SK-N-SH (cell line): ENCODE data around the gene WDR11. TPM values are rescaled to one million over a fixed set of nuclear protein-coding genes. Genes with fewer than 3 reads are reported as not detected.

Experiments used
- CTCF ChIA-PET: fragments of 300-600, 350-600 bp; formaldehyde crosslinking; extraction: SDS; loops from one replicate; lab custom pipeline; 2021; lab: Yijun Ruan, JAX
- POLR2A ChIA-PET: fragments of 350-600 bp; sonication (Branson Sonifier 250); formaldehyde crosslinking; extraction: SDS; loops from one replicate; lab custom pipeline; 2020; ENCODE audit warnings: antibody characterized with exemption, inconsistent platforms; lab: Yijun Ruan, JAX
- DNase-seq: peaks from one replicate; pipeline ENCODE4 v3.0.0; 2012
- H2AFZ ChIP-seq: fragments of 200-600 bp; sonication (generic); 2 replicates; pipeline ENCODE4 v1.8.1; 2016; ENCODE audit warnings: antibody characterized with exemption, mild to moderate bottlenecking, low read depth
- H3F3A ChIP-seq: fragments of 200-600 bp; sonication (generic); replicated peaks from 2 replicates; pipeline ENCODE3; 2016; ENCODE audit warnings: antibody characterized with exemption, mild to moderate bottlenecking; ENCODE audit not compliant: insufficient read depth
- H3K27ac ChIP-seq, 2 experiments: fragments of 200-500 bp in 1 of 2; fragments of 200-600 bp in 1 of 2; sonication (Bioruptor generic) in 1 of 2; sonication (generic), shearing (Covaris generic) in 1 of 2; 2 replicates each; pipeline versions ENCODE4 v1.5.1 to v1.6.1; 2014 to 2016; ENCODE audit warnings: low read depth in 2 of 2, inconsistent platforms in 1 of 2, low read length in 1 of 2, mild to moderate bottlenecking in 1 of 2, mixed read lengths in 1 of 2
- H3K27me3 ChIP-seq: fragments of 200-600 bp; sonication (generic), shearing (Covaris generic); 2 replicates; pipeline ENCODE4 v1.6.1; 2016; ENCODE audit warnings: mixed run types; ENCODE audit not compliant: insufficient read depth
- H3K36me3 ChIP-seq, 2 experiments: fragments of 200-500 bp in 1 of 2; fragments of 200-600 bp in 1 of 2; sonication (Bioruptor generic) in 1 of 2; sonication (generic) in 1 of 2; replicated peaks in 1 of 2; 2 replicates each; pipeline versions ENCODE3 to v1.5.1; 2014 to 2016; ENCODE audit warnings: low read length in 1 of 2, mild to moderate bottlenecking in 1 of 2; ENCODE audit not compliant: insufficient read depth in 2 of 2, control insufficient read depth in 1 of 2
- H3K4me1 ChIP-seq, 2 experiments: fragments of 200-500 bp in 1 of 2; fragments of 200-600 bp in 1 of 2; sonication (Bioruptor generic) in 1 of 2; sonication (generic), shearing (Covaris generic) in 1 of 2; 2 replicates each; pipeline versions ENCODE4 v1.5.1 to v1.6.1; 2014 to 2016; ENCODE audit warnings: low read depth in 1 of 2, low read length in 1 of 2, mixed run types in 1 of 2; ENCODE audit not compliant: insufficient read depth in 2 of 2, control insufficient read depth in 1 of 2
- H3K4me2 ChIP-seq: fragments of 200-600 bp; sonication (generic), shearing (Covaris generic); 2 replicates; pipeline ENCODE4 v1.6.1; 2017; ENCODE audit warnings: mixed run types
- H3K4me3 ChIP-seq, 2 experiments: fragments of 200-500 bp in 1 of 2; fragments of 200-600 bp in 1 of 2; sonication (Bioruptor generic) in 1 of 2; sonication (generic), shearing (Covaris generic) in 1 of 2; 2 replicates each; pipeline versions ENCODE4 v1.5.1 to v1.8.1; 2014 to 2016; ENCODE audit warnings: low read depth in 2 of 2, inconsistent platforms in 1 of 2, low read length in 1 of 2, mild to moderate bottlenecking in 1 of 2, mixed read lengths in 1 of 2, moderate library complexity in 1 of 2
- H3K79me2 ChIP-seq: fragments of 200-600 bp; sonication (generic); 2 replicates; pipeline ENCODE4 v1.8.1; 2017; ENCODE audit warnings: mild to moderate bottlenecking; ENCODE audit not compliant: insufficient read depth
- H3K9ac ChIP-seq: fragments of 200-600 bp; sonication (generic); 2 replicates; pipeline ENCODE4 v1.6.1; 2017; ENCODE audit warnings: mixed run types
- H3K9me2 ChIP-seq: fragments of 200-600 bp; sonication (generic); 2 replicates; pipeline ENCODE4 v1.6.1; 2017; ENCODE audit warnings: mixed run types
- H3K9me3 ChIP-seq: fragments of 200-600 bp; sonication (generic); 2 replicates; pipeline ENCODE4 v1.6.1; 2017; ENCODE audit warnings: mixed run types, mild to moderate bottlenecking, moderate library complexity
- H4K20me1 ChIP-seq: fragments of 200-600 bp; sonication (generic); 2 replicates; pipeline ENCODE4 v1.6.1; 2017; ENCODE audit warnings: mild to moderate bottlenecking, mixed run types; ENCODE audit not compliant: insufficient read depth
- CHD2 ChIP-seq: fragments of 150-350 bp; IDR thresholded peaks from 2 replicates; pipeline ENCODE4 v1.6.1; 2018; ENCODE audit warnings: low read length; ENCODE audit not compliant: partially characterized antibody
- ELF1 ChIP-seq: IDR thresholded peaks from 2 replicates; pipeline ENCODE4 v1.4.0; 2012
- EZH2phosphoT487 ChIP-seq: fragments of 200-600 bp; sonication (generic); IDR thresholded peaks from 2 replicates; pipeline ENCODE4 v1.6.1; 2017; ENCODE audit warnings: low read depth, mixed run types, mild to moderate bottlenecking, antibody characterized with exemption, moderate library complexity, borderline replicate concordance
- FOXJ3 ChIP-seq: sonication (generic); formaldehyde crosslinking; IDR thresholded peaks from 2 replicates; pipeline ENCODE4 v1.5.1; 2020; ENCODE audit warnings: mild to moderate bottlenecking, missing genetic modification reagents
- FOXM1 ChIP-seq: IDR thresholded peaks from 2 replicates; pipeline ENCODE4 v1.4.0; 2012; ENCODE audit warnings: low read depth, mild to moderate bottlenecking
- JUND ChIP-seq: IDR thresholded peaks from 2 replicates; pipeline ENCODE4 v1.4.0; 2012
- MXI1 ChIP-seq: IDR thresholded peaks from 2 replicates; pipeline ENCODE4 v1.6.1; 2012; ENCODE audit warnings: mild to moderate bottlenecking, low read depth, low read length, improper control_type of control experiment
- NFIC ChIP-seq: IDR thresholded peaks from 2 replicates; pipeline ENCODE4 v1.4.0; 2012; ENCODE audit warnings: borderline replicate concordance
- POLR2AphosphoS5 ChIP-seq: IDR thresholded peaks from 2 replicates; pipeline ENCODE4 v1.6.1; 2012; ENCODE audit warnings: low read depth, low read length
- RFX5 ChIP-seq: IDR thresholded peaks from 2 replicates; pipeline ENCODE4 v1.6.1; 2012; ENCODE audit warnings: mild to moderate bottlenecking, improper control_type of control experiment, low read length
- RXRA ChIP-seq: IDR thresholded peaks from 2 replicates; pipeline ENCODE4 v1.4.0; 2012; ENCODE audit warnings: low read depth, mild to moderate bottlenecking, borderline replicate concordance
- SMC3 ChIP-seq: IDR thresholded peaks from 2 replicates; pipeline ENCODE4 v1.6.1; 2012; ENCODE audit warnings: low read depth, low read length, improper control_type of control experiment
- TAF1 ChIP-seq: IDR thresholded peaks from 2 replicates; pipeline ENCODE4 v1.6.1; 2012; ENCODE audit warnings: low read depth, mild to moderate bottlenecking, low read length, moderate library complexity, borderline replicate concordance
- YY1 ChIP-seq: IDR thresholded peaks from 2 replicates; pipeline ENCODE4 v1.4.0; 2012; ENCODE audit warnings: low read depth, mild to moderate bottlenecking
- WGBS: methylation state at CpG from one replicate; pipeline ENCODE4 v1.1.6; 2017; ENCODE audit warnings: low lambda C conversion rate; 5-methylcytosine and 5-hydroxymethylcytosine counted together
- polyA plus RNA-seq, 3 experiments: library from polyadenylated mRNA; depleted of rRNA; stranded (reverse); fragments of >200 nt; gene quantifications; 2 replicates each; pipeline ENCODE4 v1.2.3, GENCODE V29; 2012
- TF ChIP-seq, protein P1 (sequence below): fragments of 150-350 bp; IDR thresholded peaks from 2 replicates; pipeline ENCODE4 v1.6.1; 2016; ENCODE audit warnings: mild to moderate bottlenecking, low read depth, low read length
- TF ChIP-seq, protein P2 (sequence below): fragments of 200-600 bp; sonication (generic); IDR thresholded peaks from 2 replicates; pipeline ENCODE4 v1.6.1; 2017; ENCODE audit warnings: antibody characterized with exemption, mild to moderate bottlenecking, moderate library complexity
- TF ChIP-seq, protein P3 (sequence below): IDR thresholded peaks from 2 replicates; pipeline ENCODE4 v1.6.1; 2012; ENCODE audit warnings: mild to moderate bottlenecking, low read depth, low read length, moderate library complexity
- TF ChIP-seq, protein P4 (sequence below): IDR thresholded peaks from 2 replicates; pipeline ENCODE4 v1.4.0; 2012; ENCODE audit warnings: low read depth

Gene WDR11
- polyA plus RNA-seq, 1 of the 3 experiments (the other 2 are of a cell fraction): 35.1 TPM

DNA sequence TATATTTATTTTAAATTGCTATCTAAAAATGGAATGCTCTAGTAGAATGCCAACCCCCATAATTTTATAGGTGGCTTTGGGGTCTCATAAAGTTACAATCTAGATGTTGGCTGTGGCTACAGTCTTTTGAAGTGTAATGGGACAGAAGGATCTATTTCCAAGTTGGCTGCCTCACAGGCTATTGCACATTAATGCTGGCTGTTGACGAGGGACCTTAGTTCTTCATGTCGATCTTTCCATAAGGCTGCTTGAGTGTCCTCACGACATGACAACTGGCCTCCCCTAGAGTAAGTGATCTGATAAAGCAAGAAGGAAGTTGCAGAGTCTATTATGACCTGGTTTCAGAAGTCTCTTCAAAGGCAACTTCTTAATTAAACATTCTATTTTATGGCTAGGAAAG lies 36.3 kb downstream of the WDR11 start:
- Histone ChIP-seq H2AFZ (no peak overlapping the region), H3K79me2 (no peaks in the 10 kb centered on the region), H3K9me3 (no peaks in the 10 kb centered on the region; the same call in 1 of the 2 replicates), H3K27ac (no peak overlapping the region), H3K9ac (no peak overlapping the region), H3F3A (no peaks in the 10 kb centered on the region), H3K27me3 (no peaks in the 10 kb centered on the region), H3K4me2 (no peak overlapping the region), H3K9me2 (no peaks in the 10 kb centered on the region), H4K20me1 (no peaks in the 10 kb centered on the region), H3K4me3 (no peak overlapping the region), H3K4me1 (no peaks in the 10 kb centered on the region), H3K36me3 (peaks cover 44 to 79% of the 10 kb centered on the region in 2 experiments)
- WGBS: 93% methylated on average over 3 of the region's 3 CpGs
- ChIA-PET POLR2A (no interaction called here), CTCF (no interaction called here)
- TF ChIP-seq POLR2AphosphoS5 (no peak), FOXM1 (no peak), EZH2phosphoT487 (no peak), TAF1 (no peak)
- TF ChIP-seq, protein P1, sequence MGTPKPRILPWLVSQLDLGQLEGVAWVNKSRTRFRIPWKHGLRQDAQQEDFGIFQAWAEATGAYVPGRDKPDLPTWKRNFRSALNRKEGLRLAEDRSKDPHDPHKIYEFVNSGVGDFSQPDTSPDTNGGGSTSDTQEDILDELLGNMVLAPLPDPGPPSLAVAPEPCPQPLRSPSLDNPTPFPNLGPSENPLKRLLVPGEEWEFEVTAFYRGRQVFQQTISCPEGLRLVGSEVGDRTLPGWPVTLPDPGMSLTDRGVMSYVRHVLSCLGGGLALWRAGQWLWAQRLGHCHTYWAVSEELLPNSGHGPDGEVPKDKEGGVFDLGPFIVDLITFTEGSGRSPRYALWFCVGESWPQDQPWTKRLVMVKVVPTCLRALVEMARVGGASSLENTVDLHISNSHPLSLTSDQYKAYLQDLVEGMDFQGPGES: no peak
- TF ChIP-seq, protein P2, sequence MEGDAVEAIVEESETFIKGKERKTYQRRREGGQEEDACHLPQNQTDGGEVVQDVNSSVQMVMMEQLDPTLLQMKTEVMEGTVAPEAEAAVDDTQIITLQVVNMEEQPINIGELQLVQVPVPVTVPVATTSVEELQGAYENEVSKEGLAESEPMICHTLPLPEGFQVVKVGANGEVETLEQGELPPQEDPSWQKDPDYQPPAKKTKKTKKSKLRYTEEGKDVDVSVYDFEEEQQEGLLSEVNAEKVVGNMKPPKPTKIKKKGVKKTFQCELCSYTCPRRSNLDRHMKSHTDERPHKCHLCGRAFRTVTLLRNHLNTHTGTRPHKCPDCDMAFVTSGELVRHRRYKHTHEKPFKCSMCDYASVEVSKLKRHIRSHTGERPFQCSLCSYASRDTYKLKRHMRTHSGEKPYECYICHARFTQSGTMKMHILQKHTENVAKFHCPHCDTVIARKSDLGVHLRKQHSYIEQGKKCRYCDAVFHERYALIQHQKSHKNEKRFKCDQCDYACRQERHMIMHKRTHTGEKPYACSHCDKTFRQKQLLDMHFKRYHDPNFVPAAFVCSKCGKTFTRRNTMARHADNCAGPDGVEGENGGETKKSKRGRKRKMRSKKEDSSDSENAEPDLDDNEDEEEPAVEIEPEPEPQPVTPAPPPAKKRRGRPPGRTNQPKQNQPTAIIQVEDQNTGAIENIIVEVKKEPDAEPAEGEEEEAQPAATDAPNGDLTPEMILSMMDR: no peak
- no peak for DNase-seq

DNA sequence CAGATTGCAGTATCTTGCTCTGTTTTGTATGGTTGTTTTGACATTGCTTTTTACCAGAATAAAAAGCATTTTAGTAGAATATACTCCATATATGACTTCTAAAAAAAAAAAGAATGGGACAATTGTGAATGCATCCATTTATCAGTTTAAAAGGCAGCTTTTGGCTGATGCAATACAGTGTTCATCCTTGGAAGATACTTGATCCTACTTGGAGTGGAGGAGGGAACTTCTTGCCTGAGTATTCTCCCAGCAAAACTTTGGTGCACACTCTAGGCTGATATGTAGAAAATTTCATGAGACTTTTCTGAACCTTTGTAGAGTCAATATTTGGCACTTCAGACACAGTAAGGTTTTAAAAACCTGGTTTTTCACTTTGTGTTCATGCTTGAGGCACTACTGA lies 40.2 kb downstream of the WDR11 start:
- H3K9ac ChIP-seq: no peak overlapping the region
- no peaks in the 10 kb centered on the region for H3K4me1 ChIP-seq
- no peak overlapping the region for H2AFZ ChIP-seq
- H3K27me3 ChIP-seq: no peaks in the 10 kb centered on the region
- no peaks in the 10 kb centered on the region for H3K9me2 ChIP-seq
- POLR2A ChIA-PET: no interaction called here
- H3K4me2 ChIP-seq: no peak overlapping the region
- H3F3A ChIP-seq: no peaks in the 10 kb centered on the region
- H3K79me2 ChIP-seq: peaks cover 4% of the 10 kb centered on the region; the same call in 1 of the 2 replicates
- no peak for DNase-seq
- peak overlapping the region in 1 of 2 experiments; percentile 14; a peak in 1 of 4 replicates for H3K27ac ChIP-seq
- peaks cover 57 to 70% of the 10 kb centered on the region in 2 experiments for H3K36me3 ChIP-seq
- no peaks in the 10 kb centered on the region for H4K20me1 ChIP-seq
- no peak overlapping the region for H3K4me3 ChIP-seq
- no peaks in the 10 kb centered on the region for H3K9me3 ChIP-seq
- CTCF ChIA-PET: interaction anchor here (0.6 kb wide), 1 partner anchor 32 kb away, joined by 3 read pairs; no protein-coding TSS in a partner anchor
- no peak for TF ChIP-seq POLR2AphosphoS5
- TF ChIP-seq, protein P3, sequence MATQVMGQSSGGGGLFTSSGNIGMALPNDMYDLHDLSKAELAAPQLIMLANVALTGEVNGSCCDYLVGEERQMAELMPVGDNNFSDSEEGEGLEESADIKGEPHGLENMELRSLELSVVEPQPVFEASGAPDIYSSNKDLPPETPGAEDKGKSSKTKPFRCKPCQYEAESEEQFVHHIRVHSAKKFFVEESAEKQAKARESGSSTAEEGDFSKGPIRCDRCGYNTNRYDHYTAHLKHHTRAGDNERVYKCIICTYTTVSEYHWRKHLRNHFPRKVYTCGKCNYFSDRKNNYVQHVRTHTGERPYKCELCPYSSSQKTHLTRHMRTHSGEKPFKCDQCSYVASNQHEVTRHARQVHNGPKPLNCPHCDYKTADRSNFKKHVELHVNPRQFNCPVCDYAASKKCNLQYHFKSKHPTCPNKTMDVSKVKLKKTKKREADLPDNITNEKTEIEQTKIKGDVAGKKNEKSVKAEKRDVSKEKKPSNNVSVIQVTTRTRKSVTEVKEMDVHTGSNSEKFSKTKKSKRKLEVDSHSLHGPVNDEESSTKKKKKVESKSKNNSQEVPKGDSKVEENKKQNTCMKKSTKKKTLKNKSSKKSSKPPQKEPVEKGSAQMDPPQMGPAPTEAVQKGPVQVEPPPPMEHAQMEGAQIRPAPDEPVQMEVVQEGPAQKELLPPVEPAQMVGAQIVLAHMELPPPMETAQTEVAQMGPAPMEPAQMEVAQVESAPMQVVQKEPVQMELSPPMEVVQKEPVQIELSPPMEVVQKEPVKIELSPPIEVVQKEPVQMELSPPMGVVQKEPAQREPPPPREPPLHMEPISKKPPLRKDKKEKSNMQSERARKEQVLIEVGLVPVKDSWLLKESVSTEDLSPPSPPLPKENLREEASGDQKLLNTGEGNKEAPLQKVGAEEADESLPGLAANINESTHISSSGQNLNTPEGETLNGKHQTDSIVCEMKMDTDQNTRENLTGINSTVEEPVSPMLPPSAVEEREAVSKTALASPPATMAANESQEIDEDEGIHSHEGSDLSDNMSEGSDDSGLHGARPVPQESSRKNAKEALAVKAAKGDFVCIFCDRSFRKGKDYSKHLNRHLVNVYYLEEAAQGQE: no peak
- no peak for TF ChIP-seq RXRA
- no peak for TF ChIP-seq EZH2phosphoT487
- TF ChIP-seq SMC3: no peak
- TF ChIP-seq JUND: no peak
- TF ChIP-seq, protein P2: no peak
- TF ChIP-seq NFIC: no peak
- no peak for TF ChIP-seq RFX5
- TF ChIP-seq ELF1: no peak
- TF ChIP-seq, protein P1: no peak
- TF ChIP-seq, protein P4, sequence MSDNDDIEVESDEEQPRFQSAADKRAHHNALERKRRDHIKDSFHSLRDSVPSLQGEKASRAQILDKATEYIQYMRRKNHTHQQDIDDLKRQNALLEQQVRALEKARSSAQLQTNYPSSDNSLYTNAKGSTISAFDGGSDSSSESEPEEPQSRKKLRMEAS: no peak
- TF ChIP-seq TAF1: no peak
- TF ChIP-seq CHD2: no peak
- TF ChIP-seq YY1: no peak
- TF ChIP-seq MXI1: no peak
- TF ChIP-seq FOXJ3: no peak
